Measurements from ENCODE around the gene MEI1. TPM values are rescaled to one million over a fixed set of nuclear protein-coding genes. Genes with fewer than 3 reads are reported as not detected.
"Not testable (repeated sequence)": the region's sequence is repeated elsewhere in the genome, so short reads cannot be mapped to it uniquely, and the experiment has no call there.

The MEI1 gene
- total RNA-seq, 1 donor from 2014 or later, result 0.59 TPM

GRCh38 chr22:41825376-41825775 lies 126.1 kb downstream of the MEI1 start:
- DNase-seq, result no peak

GRCh38 chr22:41826021-41826420 lies 126.7 kb downstream of the MEI1 start:
- no peak for DNase-seq

GRCh38 chr22:41826430-41827383 lies 127.4 kb downstream of the MEI1 start:
- DNase-seq, result no peak

- no peak for DNase-seq
These were observed 128.4 kb downstream of the MEI1 start for GRCh38 chr22:41827671-41828070.

GRCh38 chr22:41828516-41828915 lies 129.2 kb downstream of the MEI1 start:
- DNase-seq, result no peak

GRCh38 chr22:41830174-41830573 lies 130.9 kb downstream of the MEI1 start:
- no peak for DNase-seq

GRCh38 chr22:41831383-41831782 lies 132.1 kb downstream of the MEI1 start:
- no peak for DNase-seq

- peak; percentile 48 for DNase-seq
These were observed 132.7 kb downstream of the MEI1 start for GRCh38 chr22:41831828-41832552.

GRCh38 chr22:41832553-41833368 lies 133.5 kb downstream of the MEI1 start, which contains the start of gene SREBF2:
Gene SREBF2 (plus strand): TSS chr22:41833105. CDS start chr22:41833271, 166 bp downstream.
- peak; percentile 99 for DNase-seq

GRCh38 chr22:41833369-41834004 lies 134.2 kb downstream of the MEI1 start:
- no peak for DNase-seq

GRCh38 chr22:41834005-41834944 lies 135.0 kb downstream of the MEI1 start:
- DNase-seq, result no peak

- not testable (repeated sequence) for DNase-seq
These were observed 136.2 kb downstream of the MEI1 start for GRCh38 chr22:41835462-41835861.

- no peak for DNase-seq
These were observed 137.2 kb downstream of the MEI1 start for GRCh38 chr22:41836551-41836950.

GRCh38 chr22:41838842-41839618 lies 139.7 kb downstream of the MEI1 start:
- DNase-seq, result no peak

GRCh38 chr22:41840216-41840615 lies 140.9 kb downstream of the MEI1 start:
- DNase-seq, result no peak

- DNase-seq, result no peak
These were observed 141.9 kb downstream of the MEI1 start for GRCh38 chr22:41841085-41841712.

- no peak for DNase-seq
These were observed 144.0 kb downstream of the MEI1 start for GRCh38 chr22:41842996-41843970.

GRCh38 chr22:41844036-41844435 lies 144.7 kb downstream of the MEI1 start:
- DNase-seq, result no peak
